GM10248 (cell line): ENCODE measurements around the gene KIF16B.

Experiments
- CTCF ChIA-PET: fragments of 300-600 bp; sonication (Branson Sonifier 250); formaldehyde crosslinking; extraction: SDS; loops from one replicate; lab custom pipeline; 2021; ENCODE audit warnings: antibody characterized with exemption; lab: Yijun Ruan, JAX
- POLR2A ChIA-PET: fragments of 350-650 bp; sonication (Branson Sonifier 250); formaldehyde crosslinking; extraction: SDS; loops from one replicate; lab custom pipeline; 2020; ENCODE audit warnings: antibody characterized with exemption; lab: Yijun Ruan, JAX
- DNase-seq: peaks from one replicate; pipeline ENCODE4 v3.0.0; 2012; ENCODE audit errors: extremely low spot score
- TF ChIP-seq, protein P1 (sequence below): IDR thresholded peaks from 2 replicates; pipeline ENCODE4 v1.5.1; 2012; ENCODE audit warnings: mild to moderate bottlenecking, low read depth; ENCODE audit errors: extremely low read depth, missing control alignments, control extremely low read depth

KIF16B gene

DNA sequence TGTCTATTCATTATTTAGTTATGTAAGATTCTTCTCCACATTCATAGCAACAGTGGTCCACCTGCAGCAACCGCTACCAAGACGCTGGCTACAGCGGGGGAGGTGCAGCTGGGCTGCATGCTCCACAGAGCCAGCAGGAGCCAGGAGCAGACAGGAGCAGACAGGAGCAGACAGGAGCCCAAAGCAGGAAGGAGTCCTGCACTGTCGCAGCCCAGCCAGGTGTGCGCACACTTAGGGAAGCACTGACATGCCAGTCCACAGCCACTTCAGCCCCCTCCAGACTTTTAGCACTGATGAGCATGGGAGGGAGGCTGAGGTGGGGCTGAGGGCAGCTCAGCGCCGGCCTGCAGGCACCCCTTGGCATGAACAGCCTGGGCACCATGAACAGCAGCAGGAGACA is 19.6 kb downstream of the KIF16B start:
- ChIA-PET POLR2A (interaction anchor here (0.6 kb wide), 1 partner anchor 19 kb away, joined by 7 read pairs; no protein-coding TSS in a partner anchor), CTCF (interaction anchor here (1.7 to 2.2 kb wide), 2 partner anchors 14 to 15 kb away, joined by 5 read pairs; no protein-coding TSS in a partner anchor)

GRCh38 chr20:16553101-16553500 is 20.1 kb downstream of the KIF16B start:
- TF ChIP-seq, protein P1, sequence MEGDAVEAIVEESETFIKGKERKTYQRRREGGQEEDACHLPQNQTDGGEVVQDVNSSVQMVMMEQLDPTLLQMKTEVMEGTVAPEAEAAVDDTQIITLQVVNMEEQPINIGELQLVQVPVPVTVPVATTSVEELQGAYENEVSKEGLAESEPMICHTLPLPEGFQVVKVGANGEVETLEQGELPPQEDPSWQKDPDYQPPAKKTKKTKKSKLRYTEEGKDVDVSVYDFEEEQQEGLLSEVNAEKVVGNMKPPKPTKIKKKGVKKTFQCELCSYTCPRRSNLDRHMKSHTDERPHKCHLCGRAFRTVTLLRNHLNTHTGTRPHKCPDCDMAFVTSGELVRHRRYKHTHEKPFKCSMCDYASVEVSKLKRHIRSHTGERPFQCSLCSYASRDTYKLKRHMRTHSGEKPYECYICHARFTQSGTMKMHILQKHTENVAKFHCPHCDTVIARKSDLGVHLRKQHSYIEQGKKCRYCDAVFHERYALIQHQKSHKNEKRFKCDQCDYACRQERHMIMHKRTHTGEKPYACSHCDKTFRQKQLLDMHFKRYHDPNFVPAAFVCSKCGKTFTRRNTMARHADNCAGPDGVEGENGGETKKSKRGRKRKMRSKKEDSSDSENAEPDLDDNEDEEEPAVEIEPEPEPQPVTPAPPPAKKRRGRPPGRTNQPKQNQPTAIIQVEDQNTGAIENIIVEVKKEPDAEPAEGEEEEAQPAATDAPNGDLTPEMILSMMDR = no peak
- no peak for DNase-seq
- ChIA-PET POLR2A (interaction anchor here (0.6 kb wide), 1 partner anchor 20 kb away, joined by 7 read pairs; no protein-coding TSS in a partner anchor), CTCF (interaction anchor here (1.7 to 2.2 kb wide), 2 partner anchors 14 to 15 kb away, joined by 5 read pairs; no protein-coding TSS in a partner anchor)

More for the DNA sequence above, 19.6 kb downstream of the KIF16B start:
- no peak for DNase-seq
- TF ChIP-seq, protein P1 = no peak

GRCh38 chr20:16552015-16552414 is 21.2 kb downstream of the KIF16B start:
- ChIA-PET CTCF (interaction anchor here (0.9 kb wide), 1 partner anchor 11 kb away, joined by 3 read pairs; no protein-coding TSS in a partner anchor), POLR2A (no interaction called here)
- no peak for DNase-seq
- TF ChIP-seq, protein P1 = no peak

DNA sequence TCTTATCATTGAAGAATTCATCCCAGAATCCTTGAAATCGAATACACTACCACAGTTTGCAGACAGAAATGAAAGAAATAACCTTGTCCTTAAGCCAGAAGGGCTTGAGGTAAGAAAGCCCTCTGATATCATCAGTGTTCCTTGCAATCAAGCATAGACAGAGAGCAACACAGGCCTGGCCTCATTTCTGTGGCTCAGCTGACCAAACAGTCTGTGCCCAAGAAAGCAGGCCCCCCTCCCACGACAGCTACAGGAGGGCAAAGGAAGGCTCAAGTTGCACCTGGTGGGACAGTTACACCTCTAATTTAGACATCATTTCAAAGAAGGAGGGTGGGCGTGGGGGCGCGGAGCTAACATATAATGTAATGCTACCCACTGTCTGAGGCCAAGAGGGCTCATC is 21.6 kb downstream of the KIF16B start:
- ChIA-PET POLR2A (no interaction called here), CTCF (interaction anchor here (0.9 kb wide), 1 partner anchor 11 kb away, joined by 3 read pairs; no protein-coding TSS in a partner anchor)
- TF ChIP-seq, protein P1 = no peak
- DNase-seq = no peak

DNA sequence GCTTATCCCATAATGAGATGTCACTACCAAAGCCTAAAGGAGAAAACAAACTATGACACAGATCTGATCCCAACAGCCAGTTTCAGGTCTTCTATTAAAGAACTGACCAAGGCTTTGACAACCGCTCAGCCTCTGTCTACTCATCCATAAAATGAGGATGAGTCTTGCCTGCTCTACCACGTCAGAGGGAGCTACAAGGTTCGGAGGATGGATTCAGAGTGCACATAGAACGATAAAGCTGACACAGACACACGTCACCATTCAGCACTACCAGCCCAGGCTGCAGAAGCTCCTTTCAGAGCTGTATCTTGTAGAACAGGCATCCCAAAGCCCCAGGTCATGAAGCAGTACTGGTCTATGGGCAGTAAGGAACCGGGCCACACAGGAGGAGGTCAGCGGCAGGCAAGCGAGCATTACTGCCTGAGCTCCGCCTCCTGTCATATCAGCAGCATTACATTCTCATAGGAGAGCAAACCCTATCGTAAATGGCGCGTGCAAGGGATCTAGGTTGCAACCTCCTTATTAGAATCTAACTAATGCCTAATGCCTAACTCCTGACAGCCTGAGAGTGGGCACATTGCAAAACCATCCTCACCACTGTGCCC is 25.1 kb downstream of the KIF16B start:
- no peak for DNase-seq
- TF ChIP-seq, protein P1 = no peak
- ChIA-PET POLR2A (no interaction called here), CTCF (no interaction called here)

DNA sequence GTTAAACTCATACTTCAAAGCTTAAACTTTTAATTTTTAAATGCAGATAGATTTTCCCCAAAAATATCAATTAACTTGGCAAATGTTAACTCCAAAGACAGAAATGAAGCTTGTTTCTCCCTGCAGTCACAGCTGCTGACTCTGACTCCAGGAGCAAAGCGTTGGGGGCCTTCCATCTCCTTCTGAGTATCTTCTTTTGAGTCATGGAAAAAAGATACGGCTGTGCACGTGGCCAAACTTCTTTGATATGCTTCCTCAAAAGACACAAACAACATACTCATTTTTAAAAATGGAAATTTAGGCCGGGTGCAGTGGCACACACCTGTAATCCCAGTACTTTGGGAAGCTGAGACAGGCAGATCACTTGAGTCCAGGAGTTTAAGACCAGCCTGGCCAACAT is 28.3 kb downstream of the KIF16B start:
- CTCF ChIA-PET = no interaction called here
- TF ChIP-seq, protein P1 = no peak
- DNase-seq = no peak
- POLR2A ChIA-PET = interaction anchor here (0.7 kb wide), 1 partner anchor 163 kb away, joined by 3 read pairs; no protein-coding TSS in a partner anchor
